Gastroesophageal sphincter (tissue), 4 donors: ENCODE measurements around the gene ANKRD29. TPM values are rescaled to one million over a fixed set of nuclear protein-coding genes. Genes with fewer than 3 reads are reported as not detected.

ENCODE experiments used
- ATAC-seq: fragments of 150-250 bp; one replicate; pipeline ENCODE4 v1.9.1; 2016; ENCODE audit warnings: mild to moderate bottlenecking, moderate library complexity
- H3K27ac ChIP-seq, 4 donors: fragments of 200-600 bp; sonication (generic) in 3 of 4; 1 replicate in 3 of 4; 2 replicates in 1 of 4; pipeline ENCODE4 v1.5.1; 2016 to 2019
- H3K27me3 ChIP-seq: fragments of 200-600 bp; sonication (generic); one replicate; pipeline ENCODE4 v1.5.1; 2019
- H3K36me3 ChIP-seq, 2 donors: fragments of 200-600 bp; sonication (generic); one replicate each; pipeline ENCODE4 v1.5.1; 2019; ENCODE audit warnings: control low read depth in 1 of 2
- H3K4me1 ChIP-seq, 3 donors: fragments of 200-600 bp; sonication (generic); 1 replicate in 2 of 3; 2 replicates in 1 of 3; pipeline ENCODE4 v1.5.1; 2016 to 2019; ENCODE audit warnings: control low read depth in 2 of 3
- H3K4me3 ChIP-seq, 2 donors: fragments of 200-600 bp; sonication (generic); one replicate each; pipeline ENCODE4 v1.5.1; 2019; ENCODE audit warnings: mild to moderate bottlenecking in 1 of 2, moderate library complexity in 1 of 2
- H3K9me3 ChIP-seq, 3 donors: fragments of 200-600 bp; sonication (generic); one replicate each; pipeline ENCODE4 v1.5.1; 2017 to 2019; ENCODE audit warnings: control low read depth in 2 of 3
- CTCF ChIP-seq, 4 experiments: fragments of 200-600 bp in 2 of 4; fragments of 450-650 bp in 2 of 4; sonication (generic) in 1 of 4; IDR thresholded peaks; one replicate each; pipeline ENCODE4 v1.5.1; 2017 to 2019; ENCODE audit warnings: antibody characterized with exemption in 4 of 4, mild to moderate bottlenecking in 2 of 4, moderate library complexity in 2 of 4
- EP300 ChIP-seq: sonication (generic); formaldehyde crosslinking; IDR thresholded peaks from one replicate; pipeline ENCODE4 v1.6.1; 2017; ENCODE audit warnings: antibody characterized with exemption, mild to moderate bottlenecking
- POLR2A ChIP-seq, 2 donors: fragments of 450-650 bp; IDR thresholded peaks; one replicate each; pipeline ENCODE4 v1.6.1; 2017; ENCODE audit warnings: antibody characterized with exemption in 2 of 2, mild to moderate bottlenecking in 2 of 2, moderate library complexity in 1 of 2
- POLR2AphosphoS5 ChIP-seq: sonication (generic); formaldehyde crosslinking; IDR thresholded peaks from one replicate; pipeline ENCODE4 v1.6.1; 2017; ENCODE audit warnings: antibody characterized with exemption
- WGBS, 2 donors: methylation state at CpG; one replicate each; pipeline ENCODE4 v1.1.5; 2018; ENCODE audit warnings: low coverage in 1 of 2; 5-methylcytosine and 5-hydroxymethylcytosine counted together
- total RNA-seq, 4 donors: library from RNA; depleted of rRNA; stranded (reverse); fragments of >200 nt; gene quantifications; one replicate each; pipeline ENCODE4 v1.1.0, GENCODE V29; 2016

The ANKRD29 gene
- total RNA-seq, 4 donors from 2014 or later = 3.5 to 19.3 (median 10.5) TPM

- peaks cover 0 to 7% (median 0%) of the 10 kb centered on the region in 3 donors for H3K4me1 ChIP-seq
- H3K36me3 ChIP-seq = no peaks in the 10 kb centered on the region
- H3K9me3 ChIP-seq = no peaks in the 10 kb centered on the region
- no peak for TF ChIP-seq EP300
- ATAC-seq = no peak
- no peak overlapping the region for H3K4me3 ChIP-seq
- H3K27ac ChIP-seq = no peak overlapping the region
- H3K27me3 ChIP-seq = no peaks in the 10 kb centered on the region
- 75 to 100% methylated on average over 1 of the region's 1 CpG for WGBS, 2 donors
These were observed 19.8 kb upstream of the ANKRD29 start for GRCh38 chr18:23682472-23682871.

DNA sequence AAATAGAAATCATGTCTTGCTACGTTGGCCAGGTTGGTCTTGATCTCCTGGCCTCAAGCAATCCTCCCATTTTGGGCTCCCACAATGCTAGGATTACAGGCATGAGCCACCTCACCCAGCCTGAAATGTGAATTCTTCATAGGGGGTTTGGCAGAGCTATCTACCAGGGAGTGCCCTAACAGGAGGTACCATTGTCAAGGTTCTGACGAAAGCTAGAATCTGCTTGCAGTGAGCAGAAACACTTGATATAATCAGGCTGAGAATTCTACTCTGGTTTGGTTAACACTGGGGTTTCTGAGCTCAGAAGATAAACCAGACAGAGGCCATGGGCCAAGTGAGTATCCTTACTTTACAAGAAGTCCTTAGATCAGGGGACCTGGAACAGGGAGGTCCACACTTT, 19.3 kb upstream of the ANKRD29 start:
- no peak for ATAC-seq
- no peak overlapping the region for H3K27ac ChIP-seq

GRCh38 chr18:23675896-23676295, 13.2 kb upstream of the ANKRD29 start:
- WGBS, 2 donors = 92 to 97% methylated on average over 2 to 3 of the region's 3 CpGs
- H3K9me3 ChIP-seq = peaks cover 0 to 6% (median 0%) of the 10 kb centered on the region in 3 donors
- no peak for TF ChIP-seq EP300
- no peak for TF ChIP-seq POLR2AphosphoS5
- no peak for TF ChIP-seq POLR2A (IDR thresholded peaks at IDR 0.05)
- TF ChIP-seq CTCF (IDR thresholded peaks at IDR 0.05) = no peak
- no peaks in the 10 kb centered on the region for H3K27me3 ChIP-seq
- no peaks in the 10 kb centered on the region for H3K36me3 ChIP-seq
- no peak for ATAC-seq
- no peak overlapping the region for H3K4me3 ChIP-seq
- H3K4me1 ChIP-seq = no peaks in the 10 kb centered on the region
- no peak overlapping the region for H3K27ac ChIP-seq

More for the DNA sequence above, 19.3 kb upstream of the ANKRD29 start:
- H3K27me3 ChIP-seq = no peaks in the 10 kb centered on the region
- TF ChIP-seq CTCF (IDR thresholded peaks at IDR 0.05) (no peak), EP300 (no peak), POLR2A (IDR thresholded peaks at IDR 0.05) (no peak), POLR2AphosphoS5 (no peak)
- WGBS, 2 donors = 44 to 100% methylated on average over 2 of the region's 2 CpGs
- H3K4me1 ChIP-seq = peaks cover 0 to 7% (median 0%) of the 10 kb centered on the region in 3 donors
- H3K36me3 ChIP-seq = no peaks in the 10 kb centered on the region
- H3K4me3 ChIP-seq = no peak overlapping the region
- H3K9me3 ChIP-seq = no peaks in the 10 kb centered on the region

- TF ChIP-seq CTCF (IDR thresholded peaks at IDR 0.05) (no peak), POLR2A (IDR thresholded peaks at IDR 0.05) (no peak), EP300 (no peak), POLR2AphosphoS5 (no peak)
- Histone ChIP-seq H3K4me1 (no peaks in the 10 kb centered on the region), H3K9me3 (peaks cover 0 to 6% (median 0%) of the 10 kb centered on the region in 3 donors), H3K4me3 (no peak overlapping the region), H3K36me3 (no peaks in the 10 kb centered on the region), H3K27me3 (peaks cover 5% of the 10 kb centered on the region), H3K27ac (no peak overlapping the region)
- no peak for ATAC-seq
These were observed 12.5 kb upstream of the ANKRD29 start for GRCh38 chr18:23675236-23675635.

GRCh38 chr18:23673725-23674124, 11.0 kb upstream of the ANKRD29 start:
- WGBS, 2 donors = 63 to 100% methylated on average over 1 of the region's 1 CpG
- Histone ChIP-seq H3K27me3 (peaks cover 9% of the 10 kb centered on the region), H3K27ac (no peak overlapping the region), H3K4me1 (no peaks in the 10 kb centered on the region), H3K4me3 (no peak overlapping the region), H3K36me3 (no peaks in the 10 kb centered on the region), H3K9me3 (peaks cover 0 to 6% (median 0%) of the 10 kb centered on the region in 3 donors)
- ATAC-seq = no peak
- no peak for TF ChIP-seq CTCF (IDR thresholded peaks at IDR 0.05)
- no peak for TF ChIP-seq POLR2A (IDR thresholded peaks at IDR 0.05)
- no peak for TF ChIP-seq EP300
- no peak for TF ChIP-seq POLR2AphosphoS5
